GM18499 (cell line): ENCODE measurements around the gene ACAA2.

Experiments used
- ATAC-seq: cut with Tn5 transposase; IDR thresholded peaks from one replicate; pipeline ENCODE4 v1.9.1; 2021; ENCODE audit warnings: moderate number of reproducible peaks; ENCODE audit not compliant: insufficient read depth, unreplicated experiment

ACAA2 gene

GRCh38 chr18:49769047-49769728 lies 44.1 kb downstream of the ACAA2 start:
- no peak for ATAC-seq

- ATAC-seq: no peak
Observed at GRCh38 chr18:49768051-49768391, 45.3 kb downstream of the ACAA2 start.

GRCh38 chr18:49767111-49768050 lies 46.0 kb downstream of the ACAA2 start:
- no peak for ATAC-seq

GRCh38 chr18:49766646-49767045 lies 46.7 kb downstream of the ACAA2 start:
- ATAC-seq: no peak

GRCh38 chr18:49764032-49764431 lies 49.3 kb downstream of the ACAA2 start:
- no peak for ATAC-seq

GRCh38 chr18:49763590-49763989 lies 49.7 kb downstream of the ACAA2 start:
- ATAC-seq: no peak

GRCh38 chr18:49762191-49763077 lies 50.9 kb downstream of the ACAA2 start:
- no peak for ATAC-seq

- no peak for ATAC-seq
Observed at GRCh38 chr18:49761771-49762170, 51.6 kb downstream of the ACAA2 start.

- no peak for ATAC-seq
Observed at GRCh38 chr18:49758263-49758610, 55.1 kb downstream of the ACAA2 start.

GRCh38 chr18:49757513-49758262 lies 55.6 kb downstream of the ACAA2 start:
- no peak for ATAC-seq

GRCh38 chr18:49756671-49757362 lies 56.5 kb downstream of the ACAA2 start:
- ATAC-seq: no peak

- no peak for ATAC-seq
Observed at GRCh38 chr18:49756135-49756534, 57.2 kb downstream of the ACAA2 start.

- no peak for ATAC-seq
Observed at GRCh38 chr18:49755489-49755888, 57.8 kb downstream of the ACAA2 start.

GRCh38 chr18:49754866-49755265 lies 58.5 kb downstream of the ACAA2 start:
- ATAC-seq: no peak

GRCh38 chr18:49753643-49754042 lies 59.7 kb downstream of the ACAA2 start:
- ATAC-seq: no peak

- no peak for ATAC-seq
Observed at GRCh38 chr18:49752095-49752457, 61.3 kb downstream of the ACAA2 start.

- no peak for ATAC-seq
Observed at GRCh38 chr18:49751427-49752094, 61.8 kb downstream of the ACAA2 start.

GRCh38 chr18:49749563-49749962 lies 63.8 kb downstream of the ACAA2 start:
- ATAC-seq: no peak

GRCh38 chr18:49747876-49748275 lies 65.5 kb downstream of the ACAA2 start:
- ATAC-seq: no peak
